Measurements from ENCODE around the gene G0S2. TPM values are rescaled to one million over a fixed set of nuclear protein-coding genes. Genes with fewer than 3 reads are reported as not detected.

Gene G0S2
- total and polyA plus RNA-seq, 2 experiments from 2014 or later = 3.2 to 8.2 TPM

DNA sequence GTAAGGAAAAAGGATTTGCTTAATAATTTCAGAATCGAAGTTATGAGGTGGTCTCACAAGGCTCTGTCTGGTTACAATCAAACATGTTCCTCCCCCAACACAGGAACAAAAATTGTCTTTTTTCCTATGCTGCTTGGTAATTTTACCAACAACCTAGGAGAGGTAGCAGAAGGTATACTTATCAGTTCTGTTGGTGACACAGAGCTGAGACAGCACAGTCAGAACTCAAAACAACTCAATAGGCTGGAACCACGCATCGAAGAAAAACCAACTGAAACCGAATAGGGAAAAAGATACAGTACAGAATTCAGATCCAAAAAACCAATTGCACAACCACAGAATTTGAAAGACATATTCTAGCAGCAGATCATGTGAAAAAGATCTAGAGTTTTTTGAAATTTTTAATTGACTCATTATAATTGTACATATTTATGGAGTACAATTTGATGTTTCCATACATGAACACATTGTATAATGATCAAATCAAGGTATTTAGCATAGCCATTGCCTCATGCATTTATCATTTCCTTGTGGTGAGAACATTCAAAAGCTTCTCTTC lies 3.8 kb downstream of the G0S2 start (continued):
- TF ChIP-seq POLR2AphosphoS5 (IDR thresholded peaks at IDR 0.05; ENCODE audit: low read depth) = no peak
- no peak for TF ChIP-seq EZH2 (IDR thresholded peaks at IDR 0.05; ENCODE audit: low read depth, unreplicated experiment)
- TF ChIP-seq JUNB (IDR thresholded peaks at IDR 0.05; ENCODE audit: unreplicated experiment) = no peak
- TF ChIP-seq STAT1 (IDR thresholded peaks at IDR 0.05; ENCODE audit: unreplicated experiment) = no peak
- TF ChIP-seq, protein P1, sequence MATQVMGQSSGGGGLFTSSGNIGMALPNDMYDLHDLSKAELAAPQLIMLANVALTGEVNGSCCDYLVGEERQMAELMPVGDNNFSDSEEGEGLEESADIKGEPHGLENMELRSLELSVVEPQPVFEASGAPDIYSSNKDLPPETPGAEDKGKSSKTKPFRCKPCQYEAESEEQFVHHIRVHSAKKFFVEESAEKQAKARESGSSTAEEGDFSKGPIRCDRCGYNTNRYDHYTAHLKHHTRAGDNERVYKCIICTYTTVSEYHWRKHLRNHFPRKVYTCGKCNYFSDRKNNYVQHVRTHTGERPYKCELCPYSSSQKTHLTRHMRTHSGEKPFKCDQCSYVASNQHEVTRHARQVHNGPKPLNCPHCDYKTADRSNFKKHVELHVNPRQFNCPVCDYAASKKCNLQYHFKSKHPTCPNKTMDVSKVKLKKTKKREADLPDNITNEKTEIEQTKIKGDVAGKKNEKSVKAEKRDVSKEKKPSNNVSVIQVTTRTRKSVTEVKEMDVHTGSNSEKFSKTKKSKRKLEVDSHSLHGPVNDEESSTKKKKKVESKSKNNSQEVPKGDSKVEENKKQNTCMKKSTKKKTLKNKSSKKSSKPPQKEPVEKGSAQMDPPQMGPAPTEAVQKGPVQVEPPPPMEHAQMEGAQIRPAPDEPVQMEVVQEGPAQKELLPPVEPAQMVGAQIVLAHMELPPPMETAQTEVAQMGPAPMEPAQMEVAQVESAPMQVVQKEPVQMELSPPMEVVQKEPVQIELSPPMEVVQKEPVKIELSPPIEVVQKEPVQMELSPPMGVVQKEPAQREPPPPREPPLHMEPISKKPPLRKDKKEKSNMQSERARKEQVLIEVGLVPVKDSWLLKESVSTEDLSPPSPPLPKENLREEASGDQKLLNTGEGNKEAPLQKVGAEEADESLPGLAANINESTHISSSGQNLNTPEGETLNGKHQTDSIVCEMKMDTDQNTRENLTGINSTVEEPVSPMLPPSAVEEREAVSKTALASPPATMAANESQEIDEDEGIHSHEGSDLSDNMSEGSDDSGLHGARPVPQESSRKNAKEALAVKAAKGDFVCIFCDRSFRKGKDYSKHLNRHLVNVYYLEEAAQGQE (IDR thresholded peaks at IDR 0.05; ENCODE audit: unreplicated experiment) = no peak
- no peak for TF ChIP-seq CREB1 (CRISPR knock-in tag; IDR thresholded peaks at IDR 0.05; ENCODE audit: low read depth)
- TF ChIP-seq ZNF114 (CRISPR knock-in tag; IDR thresholded peaks at IDR 0.05) = no peak

DNA sequence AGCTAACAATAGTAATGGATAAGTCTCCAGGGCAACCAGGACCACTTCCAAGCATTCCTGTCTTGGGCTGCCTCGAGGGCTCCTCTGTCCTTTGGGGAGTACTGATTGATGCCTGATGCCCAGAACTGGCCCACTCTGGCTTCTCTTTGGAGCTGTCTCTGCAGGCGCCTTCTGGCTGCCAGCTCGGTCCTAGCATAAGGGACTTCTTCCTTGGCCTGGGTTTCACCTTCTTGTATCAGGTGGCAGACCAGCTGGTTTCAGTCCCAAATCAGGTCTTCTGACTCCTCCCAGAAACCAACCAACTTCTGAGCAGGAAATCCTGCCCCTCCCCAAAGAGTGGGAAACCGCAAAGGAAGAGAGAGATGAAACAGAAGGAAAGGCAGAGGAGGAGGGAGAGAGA lies 10.6 kb downstream of the G0S2 start:
- no peak overlapping the region for H3K4me2 ChIP-seq
- DNase-seq (ENCODE audit: low spot score) = peak; percentile 23
- H3K27me3 ChIP-seq (ENCODE audit: insufficient read depth) = no peaks in the 10 kb centered on the region
- no peak overlapping the region for H3K4me3 ChIP-seq
- H3K79me2 ChIP-seq (replicated peaks; ENCODE audit: insufficient read depth) = no peaks in the 10 kb centered on the region
- peak; percentile 51 for ATAC-seq
- no peak for TF ChIP-seq ETS1 (IDR thresholded peaks at IDR 0.05)
- no peak for TF ChIP-seq NANOG (IDR thresholded peaks at IDR 0.05; ENCODE audit: borderline replicate concordance)
- TF ChIP-seq STAT1 (IDR thresholded peaks at IDR 0.05; ENCODE audit: unreplicated experiment) = no peak
- TF ChIP-seq, protein P2, sequence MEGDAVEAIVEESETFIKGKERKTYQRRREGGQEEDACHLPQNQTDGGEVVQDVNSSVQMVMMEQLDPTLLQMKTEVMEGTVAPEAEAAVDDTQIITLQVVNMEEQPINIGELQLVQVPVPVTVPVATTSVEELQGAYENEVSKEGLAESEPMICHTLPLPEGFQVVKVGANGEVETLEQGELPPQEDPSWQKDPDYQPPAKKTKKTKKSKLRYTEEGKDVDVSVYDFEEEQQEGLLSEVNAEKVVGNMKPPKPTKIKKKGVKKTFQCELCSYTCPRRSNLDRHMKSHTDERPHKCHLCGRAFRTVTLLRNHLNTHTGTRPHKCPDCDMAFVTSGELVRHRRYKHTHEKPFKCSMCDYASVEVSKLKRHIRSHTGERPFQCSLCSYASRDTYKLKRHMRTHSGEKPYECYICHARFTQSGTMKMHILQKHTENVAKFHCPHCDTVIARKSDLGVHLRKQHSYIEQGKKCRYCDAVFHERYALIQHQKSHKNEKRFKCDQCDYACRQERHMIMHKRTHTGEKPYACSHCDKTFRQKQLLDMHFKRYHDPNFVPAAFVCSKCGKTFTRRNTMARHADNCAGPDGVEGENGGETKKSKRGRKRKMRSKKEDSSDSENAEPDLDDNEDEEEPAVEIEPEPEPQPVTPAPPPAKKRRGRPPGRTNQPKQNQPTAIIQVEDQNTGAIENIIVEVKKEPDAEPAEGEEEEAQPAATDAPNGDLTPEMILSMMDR (conservative IDR thresholded peaks at IDR 0.05; ENCODE audit: low read depth in 2 of 2) = no peak
- TF ChIP-seq ZNF331 (CRISPR knock-in tag; IDR thresholded peaks at IDR 0.05; ENCODE audit: low read depth) = no peak
- no peak for TF ChIP-seq CREB1 (CRISPR knock-in tag; IDR thresholded peaks at IDR 0.05; ENCODE audit: low read depth)
- no peaks in the 10 kb centered on the region for H3K9me3 Mint-ChIP-seq
- H3F3A ChIP-seq (replicated peaks; ENCODE audit: low read depth) = no peaks in the 10 kb centered on the region
- no peak overlapping the region for H3K4me3 Mint-ChIP-seq
- no peaks in the 10 kb centered on the region for H3K36me3 Mint-ChIP-seq (ENCODE audit: low read depth)
- H3K36me3 ChIP-seq (ENCODE audit: insufficient read depth) = no peaks in the 10 kb centered on the region
- no peaks in the 10 kb centered on the region for H4K20me1 ChIP-seq (replicated peaks; ENCODE audit: insufficient read depth)
- H3K27ac ChIP-seq (ENCODE audit: low read depth) = no peak overlapping the region
- H2AFZ ChIP-seq = no peak overlapping the region
- H3K4me1 Mint-ChIP-seq = 0 out of 3 replicates have a peak, but pooled peaks cover 2% of the 10 kb centered on the region
- H3K9me2 ChIP-seq (ENCODE audit: insufficient read depth) = no peaks in the 10 kb centered on the region
- H3K27ac Mint-ChIP-seq = no peak overlapping the region
- H3K4me1 ChIP-seq (ENCODE audit: insufficient read depth) = no peaks in the 10 kb centered on the region
- no peaks in the 10 kb centered on the region for H3K27me3 Mint-ChIP-seq (ENCODE audit: insufficient read depth, low read depth, poor library complexity)
